Gastroesophageal sphincter (tissue), 4 donors: ENCODE measurements around the gene TMEM39A. TPM values are rescaled to one million over a fixed set of nuclear protein-coding genes. Genes with fewer than 3 reads are reported as not detected.

Experiments
- ATAC-seq: fragments of 150-250 bp; one replicate; pipeline ENCODE4 v1.9.1; 2016; ENCODE audit warnings: mild to moderate bottlenecking, moderate library complexity
- H3K27ac ChIP-seq, 4 donors: fragments of 200-600 bp; sonication (generic) in 3 of 4; 1 replicate in 3 of 4; 2 replicates in 1 of 4; pipeline ENCODE4 v1.5.1; 2016 to 2019
- H3K27me3 ChIP-seq: fragments of 200-600 bp; sonication (generic); one replicate; pipeline ENCODE4 v1.5.1; 2019
- H3K36me3 ChIP-seq, 2 donors: fragments of 200-600 bp; sonication (generic); one replicate each; pipeline ENCODE4 v1.5.1; 2019; ENCODE audit warnings: control low read depth in 1 of 2
- H3K4me1 ChIP-seq, 3 donors: fragments of 200-600 bp; sonication (generic); 1 replicate in 2 of 3; 2 replicates in 1 of 3; pipeline ENCODE4 v1.5.1; 2016 to 2019; ENCODE audit warnings: control low read depth in 2 of 3
- H3K4me3 ChIP-seq, 2 donors: fragments of 200-600 bp; sonication (generic); one replicate each; pipeline ENCODE4 v1.5.1; 2019; ENCODE audit warnings: mild to moderate bottlenecking in 1 of 2, moderate library complexity in 1 of 2
- H3K9me3 ChIP-seq, 3 donors: fragments of 200-600 bp; sonication (generic); one replicate each; pipeline ENCODE4 v1.5.1; 2017 to 2019; ENCODE audit warnings: control low read depth in 2 of 3
- EP300 ChIP-seq: sonication (generic); formaldehyde crosslinking; IDR thresholded peaks from one replicate; pipeline ENCODE4 v1.6.1; 2017; ENCODE audit warnings: antibody characterized with exemption, mild to moderate bottlenecking
- POLR2A ChIP-seq, 2 donors: fragments of 450-650 bp; IDR thresholded peaks; one replicate each; pipeline ENCODE4 v1.6.1; 2017; ENCODE audit warnings: antibody characterized with exemption in 2 of 2, mild to moderate bottlenecking in 2 of 2, moderate library complexity in 1 of 2
- POLR2AphosphoS5 ChIP-seq: sonication (generic); formaldehyde crosslinking; IDR thresholded peaks from one replicate; pipeline ENCODE4 v1.6.1; 2017; ENCODE audit warnings: antibody characterized with exemption
- WGBS, 2 donors: methylation state at CpG; one replicate each; pipeline ENCODE4 v1.1.5; 2018; ENCODE audit warnings: low coverage in 1 of 2; 5-methylcytosine and 5-hydroxymethylcytosine counted together
- total RNA-seq, 4 donors: library from RNA; depleted of rRNA; stranded (reverse); fragments of >200 nt; gene quantifications; one replicate each; pipeline ENCODE4 v1.1.0, GENCODE V29; 2016
- TF ChIP-seq, protein P1 (sequence below), 4 experiments: fragments of 200-600 bp in 2 of 4; fragments of 450-650 bp in 2 of 4; sonication (generic) in 1 of 4; IDR thresholded peaks; one replicate each; pipeline ENCODE4 v1.5.1; 2017 to 2019; ENCODE audit warnings: antibody characterized with exemption in 4 of 4, mild to moderate bottlenecking in 2 of 4, moderate library complexity in 2 of 4

The TMEM39A gene
- total RNA-seq, 4 donors from 2014 or later = 21.4 to 29.6 (median 25.9) TPM

DNA sequence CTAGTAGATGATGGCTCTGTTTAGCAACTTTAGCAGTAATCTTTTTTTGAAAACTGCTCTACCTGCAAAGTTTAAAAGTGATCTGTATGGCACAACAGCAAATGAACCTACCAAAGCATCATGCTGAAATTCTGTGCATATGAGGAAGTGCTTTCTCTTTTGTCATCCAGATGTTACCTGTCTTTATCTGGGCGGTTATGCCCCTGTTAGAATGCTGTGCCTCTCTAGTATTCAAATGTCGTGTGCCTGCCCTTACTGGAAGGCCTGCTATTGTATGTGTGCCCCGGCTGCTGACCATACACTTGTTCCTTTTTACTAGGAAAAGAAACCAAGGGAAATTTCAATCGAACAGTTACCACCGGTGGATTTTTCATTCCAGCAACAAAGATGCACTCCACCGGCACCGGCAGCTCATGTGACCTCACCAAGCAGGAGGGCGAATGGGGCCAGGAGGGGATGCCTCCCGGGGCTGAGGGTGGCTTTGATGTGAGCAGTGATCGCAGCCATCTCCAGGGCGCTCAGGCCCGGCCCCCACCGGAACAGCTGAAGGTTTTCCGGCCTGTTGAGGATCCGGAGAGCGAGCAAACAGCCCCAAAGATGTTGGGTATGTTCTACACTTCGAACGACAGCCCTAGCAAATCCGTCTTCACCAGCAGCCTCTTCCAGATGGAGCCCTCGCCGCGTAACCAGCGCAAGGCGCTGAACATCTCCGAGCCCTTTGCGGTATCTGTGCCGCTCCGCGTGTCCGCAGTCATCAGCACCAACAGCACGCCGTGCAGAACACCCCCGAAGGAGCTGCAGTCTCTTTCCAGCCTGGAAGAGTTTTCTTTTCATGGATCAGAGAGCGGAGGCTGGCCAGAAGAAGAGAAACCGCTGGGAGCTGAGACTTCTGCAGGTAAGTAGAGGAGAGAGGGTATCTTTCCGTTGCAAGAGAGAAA, 61.6 kb downstream of the TMEM39A start:
- Histone ChIP-seq H3K27me3 (no peaks in the 10 kb centered on the region), H3K27ac (no peak overlapping the region), H3K4me1 (no peaks in the 10 kb centered on the region), H3K4me3 (no peak overlapping the region), H3K36me3 (peaks cover 5 to 100% of the 10 kb centered on the region in 2 donors), H3K9me3 (no peaks in the 10 kb centered on the region)
- 86 to 88% methylated on average over 3 to 12 of the region's 36 CpGs for WGBS, 2 donors
- no peak for TF ChIP-seq POLR2A (IDR thresholded peaks at IDR 0.05)
- TF ChIP-seq, protein P1, sequence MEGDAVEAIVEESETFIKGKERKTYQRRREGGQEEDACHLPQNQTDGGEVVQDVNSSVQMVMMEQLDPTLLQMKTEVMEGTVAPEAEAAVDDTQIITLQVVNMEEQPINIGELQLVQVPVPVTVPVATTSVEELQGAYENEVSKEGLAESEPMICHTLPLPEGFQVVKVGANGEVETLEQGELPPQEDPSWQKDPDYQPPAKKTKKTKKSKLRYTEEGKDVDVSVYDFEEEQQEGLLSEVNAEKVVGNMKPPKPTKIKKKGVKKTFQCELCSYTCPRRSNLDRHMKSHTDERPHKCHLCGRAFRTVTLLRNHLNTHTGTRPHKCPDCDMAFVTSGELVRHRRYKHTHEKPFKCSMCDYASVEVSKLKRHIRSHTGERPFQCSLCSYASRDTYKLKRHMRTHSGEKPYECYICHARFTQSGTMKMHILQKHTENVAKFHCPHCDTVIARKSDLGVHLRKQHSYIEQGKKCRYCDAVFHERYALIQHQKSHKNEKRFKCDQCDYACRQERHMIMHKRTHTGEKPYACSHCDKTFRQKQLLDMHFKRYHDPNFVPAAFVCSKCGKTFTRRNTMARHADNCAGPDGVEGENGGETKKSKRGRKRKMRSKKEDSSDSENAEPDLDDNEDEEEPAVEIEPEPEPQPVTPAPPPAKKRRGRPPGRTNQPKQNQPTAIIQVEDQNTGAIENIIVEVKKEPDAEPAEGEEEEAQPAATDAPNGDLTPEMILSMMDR (IDR thresholded peaks at IDR 0.05) = no peak
- no peak for TF ChIP-seq EP300
- TF ChIP-seq POLR2AphosphoS5 = no peak
- no peak for ATAC-seq

DNA sequence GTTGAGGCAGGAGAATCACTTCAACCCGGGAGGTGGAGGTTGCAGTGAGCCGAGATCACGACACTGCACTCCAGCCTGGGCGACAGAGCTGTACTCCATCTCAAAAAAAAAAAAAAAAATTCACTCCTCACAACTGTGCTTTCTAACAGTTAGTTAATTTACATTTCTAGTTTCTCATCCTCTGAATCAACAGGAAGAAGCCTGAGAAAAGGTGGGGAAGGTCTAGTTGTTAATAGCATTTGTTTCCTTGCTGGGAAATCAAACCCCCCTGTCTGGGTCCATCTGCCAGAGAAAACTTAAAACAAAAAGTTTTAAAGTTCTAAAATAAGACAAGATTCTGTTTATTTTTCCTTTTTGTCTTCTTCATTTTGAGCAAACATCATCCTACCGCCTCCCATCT, 62.3 kb downstream of the TMEM39A start:
- Histone ChIP-seq H3K4me1 (no peaks in the 10 kb centered on the region), H3K36me3 (peaks cover 5 to 100% of the 10 kb centered on the region in 2 donors), H3K4me3 (no peak overlapping the region), H3K9me3 (no peaks in the 10 kb centered on the region), H3K27ac (no peak overlapping the region), H3K27me3 (no peaks in the 10 kb centered on the region)
- WGBS, 2 donors = 93 to 100% methylated on average over 1 to 2 of the region's 5 CpGs
- ATAC-seq = no peak
- TF ChIP-seq, protein P1 (IDR thresholded peaks at IDR 0.05) = no peak
- TF ChIP-seq EP300 = no peak
- no peak for TF ChIP-seq POLR2AphosphoS5

DNA sequence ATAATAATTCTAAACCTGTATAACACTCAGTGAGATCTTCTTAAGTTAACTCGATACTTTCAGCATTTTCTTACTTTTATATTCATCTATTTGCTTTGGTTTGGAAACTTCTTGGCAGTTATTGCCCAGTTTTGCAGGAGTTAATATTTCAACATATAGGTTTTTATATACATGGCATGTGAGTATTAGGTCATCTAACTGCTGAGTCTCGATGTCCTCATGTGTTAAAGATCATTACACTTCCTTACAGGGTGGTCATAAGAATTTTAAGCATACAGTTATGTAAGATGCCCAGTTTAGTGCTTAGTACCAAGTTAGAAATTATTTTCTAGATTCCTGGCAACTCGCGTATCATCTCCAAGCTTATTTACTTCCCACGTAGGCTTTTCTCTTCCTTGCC, 62.9 kb downstream of the TMEM39A start:
- TF ChIP-seq POLR2AphosphoS5 (no peak), EP300 (no peak), POLR2A (IDR thresholded peaks at IDR 0.05) (no peak)
- TF ChIP-seq, protein P1 (IDR thresholded peaks at IDR 0.05) = no peak
- Histone ChIP-seq H3K27ac (no peak overlapping the region), H3K4me1 (no peaks in the 10 kb centered on the region), H3K9me3 (no peaks in the 10 kb centered on the region), H3K27me3 (no peaks in the 10 kb centered on the region), H3K4me3 (no peak overlapping the region), H3K36me3 (peaks cover 5 to 99% of the 10 kb centered on the region in 2 donors)
- 82 to 86% methylated on average over 4 to 5 of the region's 5 CpGs for WGBS, 2 donors
- ATAC-seq = no peak

DNA sequence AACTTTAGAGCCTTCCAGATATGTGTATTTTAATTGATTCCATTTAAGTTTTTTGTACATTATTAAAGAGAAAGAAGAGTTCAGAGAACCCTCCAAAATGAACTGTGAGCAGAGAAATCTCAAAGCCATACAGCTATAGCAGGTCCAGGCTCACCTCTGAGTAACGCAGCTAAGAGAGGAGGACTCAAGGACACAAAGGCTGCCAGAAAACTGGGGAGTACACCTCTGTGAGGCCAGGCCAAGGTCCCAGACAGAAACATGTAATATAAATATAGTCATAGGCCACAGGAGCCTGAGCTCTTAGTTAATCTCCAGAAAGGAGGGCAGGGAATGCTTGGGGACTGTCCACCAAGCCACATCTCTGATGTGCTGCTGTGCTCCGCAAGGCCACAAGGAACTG, 66.5 kb downstream of the TMEM39A start:
- TF ChIP-seq POLR2AphosphoS5 = no peak
- TF ChIP-seq EP300 = no peak
- TF ChIP-seq, protein P1 (IDR thresholded peaks at IDR 0.05) = no peak
- no peak for TF ChIP-seq POLR2A (IDR thresholded peaks at IDR 0.05)
- peaks cover 2 to 96% of the 10 kb centered on the region in 2 donors for H3K36me3 ChIP-seq
- 91 to 100% methylated on average over 1 of the region's 2 CpGs for WGBS, 2 donors
- H3K4me3 ChIP-seq = no peak overlapping the region
- no peaks in the 10 kb centered on the region for H3K4me1 ChIP-seq
- H3K9me3 ChIP-seq = no peaks in the 10 kb centered on the region
- no peak for ATAC-seq
- no peak overlapping the region for H3K27ac ChIP-seq
- no peaks in the 10 kb centered on the region for H3K27me3 ChIP-seq

DNA sequence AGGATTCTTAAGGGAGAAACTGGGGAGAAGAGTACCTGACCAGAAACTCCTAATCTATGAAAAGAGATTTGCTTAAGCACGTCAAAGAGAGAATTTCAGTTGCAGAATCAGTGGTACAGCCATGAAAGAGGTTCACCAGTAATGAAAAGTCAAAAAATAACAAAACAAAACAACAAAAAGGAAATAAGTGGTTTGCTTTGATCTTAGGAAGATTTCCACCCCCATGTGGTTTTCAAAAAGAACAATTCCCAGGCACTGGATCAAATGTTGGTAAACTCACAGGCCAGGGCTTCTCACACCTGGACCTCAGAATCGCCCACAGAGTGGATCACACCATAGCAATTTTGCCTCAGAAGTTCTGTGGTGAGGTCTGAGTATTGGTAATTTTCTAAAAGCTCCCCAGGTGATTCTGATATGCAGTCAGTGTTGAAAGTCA, 67.5 kb downstream of the TMEM39A start:
- ATAC-seq = no peak
- Histone ChIP-seq H3K36me3 (peaks cover 0 to 96% of the 10 kb centered on the region in 2 donors), H3K4me1 (no peaks in the 10 kb centered on the region), H3K27me3 (no peaks in the 10 kb centered on the region), H3K9me3 (no peaks in the 10 kb centered on the region), H3K4me3 (no peak overlapping the region), H3K27ac (no peak overlapping the region)
- TF ChIP-seq POLR2A (IDR thresholded peaks at IDR 0.05) = no peak
- TF ChIP-seq, protein P1 (IDR thresholded peaks at IDR 0.05) = no peak
- WGBS, 2 donors = 93% methylated on average over 2 of the region's 2 CpGs; no CpG with 5 or more reads in 1 of the 2 donors
